Psoas muscle (tissue), 8 donors: ENCODE data around the gene OTOG. TPM values are rescaled to one million over a fixed set of nuclear protein-coding genes. Genes with fewer than 3 reads are reported as not detected.

Source experiments
- ATAC-seq, 4 donors: fragments of 200-7000 bp; cut with Tn5 transposase; one replicate each; pipeline ENCODE4 v1.9.1; 2020; ENCODE audit warnings: moderate library complexity in 3 of 4, mild to moderate bottlenecking in 2 of 4
- DNase-seq, 2 donors: peaks; one replicate each; pipeline ENCODE4 v3.0.0-alpha.2; 2020
- H3K27ac ChIP-seq: fragments of 200-600 bp; one replicate; pipeline ENCODE4 v1.8.0; 2022
- H3K27me3 ChIP-seq, 3 donors: fragments of 200-600 bp in 1 of 3; one replicate each; pipeline versions ENCODE4 v1.6.1 to v1.8.0; 2013 to 2022; ENCODE audit warnings: low read length in 2 of 3, mild to moderate bottlenecking in 2 of 3, moderate library complexity in 1 of 3; ENCODE audit not compliant: insufficient read depth in 3 of 3
- H3K36me3 ChIP-seq, 2 donors: fragments of 200-600 bp in 1 of 2; one replicate each; pipeline versions ENCODE4 v1.6.1 to v1.8.0; 2013 to 2022; ENCODE audit warnings: low read depth in 1 of 2, mild to moderate bottlenecking in 1 of 2, moderate library complexity in 1 of 2; ENCODE audit not compliant: insufficient read depth in 1 of 2
- H3K4me1 ChIP-seq: fragments of 200-600 bp; one replicate; pipeline ENCODE4 v1.8.0; 2022
- H3K4me3 ChIP-seq: fragments of 200-600 bp; one replicate; pipeline ENCODE4 v1.8.0; 2022; ENCODE audit warnings: mild to moderate bottlenecking
- H3K9me3 ChIP-seq: fragments of 200-600 bp; one replicate; pipeline ENCODE4 v1.8.0; 2022
- CTCF ChIP-seq: fragments of 200-600 bp; IDR thresholded peaks from one replicate; pipeline ENCODE4 v1.8.0; 2022; ENCODE audit warnings: antibody characterized with exemption
- WGBS, 3 donors: extraction: QIAGEN DNeasy Blood & Tissue Kit; methylation state at CpG; one replicate each; pipeline versions ENCODE4 v1.1.6 to v1.1.7; 2013; 5-methylcytosine and 5-hydroxymethylcytosine counted together
- intact Hi-C, 2 donors: fragments of 100-400 bp; cut with DNase I; formaldehyde crosslinking; loops; one replicate each; pipeline versions ENCODE4 v1.11.0 to v1.14.2; 2022
- polyA plus RNA-seq, 3 donors: library from polyadenylated mRNA; stranded (reverse); fragments of 200-250 nt; gene quantifications; one replicate each; pipeline ENCODE4 v1.2.3, GENCODE V29; 2013
- total RNA-seq, 4 donors: library from RNA; stranded (reverse); fragmentation: NEBNext Ultra II Directional in 2 of 4; extraction: Animal tissue kit (Norgen Biotek cat#: 25700) in 2 of 4; gene quantifications; one replicate each; pipeline versions ENCODE4 v1.2.1 to v1.2.4, GENCODE V29; 2021 to 2023
- donor health status: healthy with polysubstance abuse.
- donor health status: DM: no; HTN: no; CAD: no; lungs with moderate emphysema.
- donor health status: Bipolar disorder and iron deficiency.
- donor health status: healthy.
- donor health status: DM: yes; HTN: yes; CAD: no.
- donor health status: DM: no; HTN: no; CAD: no.
- donor health status: DM: no; HTN: no; CAD: no.
- donor health status: DM: yes; HTN: yes; CAD: no.

The OTOG gene
- total and polyA plus RNA-seq, 7 donors = not detected

- no peak for DNase-seq
- WGBS, 3 donors = 75 to 92% (median 86%) methylated on average over 1 of the region's 1 CpG
- no peaks in the 10 kb centered on the region for H3K27me3 ChIP-seq
- H3K27ac ChIP-seq = no peak overlapping the region
- TF ChIP-seq CTCF = no peak
- intact Hi-C loops = no loop called here
- ATAC-seq = peak; percentile 61 to 80 (median 62)
- no peak overlapping the region for H3K4me3 ChIP-seq
- no peaks in the 10 kb centered on the region for H3K36me3 ChIP-seq
- no peaks in the 10 kb centered on the region for H3K4me1 ChIP-seq
- no peaks in the 10 kb centered on the region for H3K9me3 ChIP-seq
Observed at GRCh38 chr11:17673951-17674350, 126.9 kb downstream of the OTOG start.

GRCh38 chr11:17682848-17683247, 135.8 kb downstream of the OTOG start:
- Histone ChIP-seq H3K36me3 (no peaks in the 10 kb centered on the region), H3K4me1 (peaks cover 44% of the 10 kb centered on the region), H3K27ac (peak overlapping the region; percentile 88), H3K4me3 (no peak overlapping the region), H3K27me3 (no peaks in the 10 kb centered on the region), H3K9me3 (no peaks in the 10 kb centered on the region)
- ATAC-seq (no peak), DNase-seq (no peak)
- no peak for TF ChIP-seq CTCF
- intact Hi-C loops = loop anchor here in 1 of 2 donors (5.0 kb wide), 1 partner anchor 51 kb away; no protein-coding TSS in a partner anchor

- DNase-seq = peak; percentile 71 to 82
Observed at GRCh38 chr11:17683377-17684161, 136.5 kb downstream of the OTOG start.

GRCh38 chr11:17684550-17684949, 137.5 kb downstream of the OTOG start:
- intact Hi-C loops = loop anchor here in 1 of 2 donors (5.0 kb wide), 1 partner anchor 52 kb away; no protein-coding TSS in a partner anchor

More at GRCh38 chr11:17683377-17684161, 136.5 kb downstream of the OTOG start:
- intact Hi-C loops = loop anchor here in 1 of 2 donors (5.0 kb wide), 1 partner anchor 51 kb away; no protein-coding TSS in a partner anchor
- Histone ChIP-seq H3K27me3 (no peaks in the 10 kb centered on the region), H3K36me3 (no peaks in the 10 kb centered on the region), H3K4me3 (no peak overlapping the region), H3K27ac (peak overlapping the region; percentile 88), H3K4me1 (peaks cover 52% of the 10 kb centered on the region), H3K9me3 (no peaks in the 10 kb centered on the region)
- 30 to 46% (median 35%) methylated on average over 12 of the region's 12 CpGs for WGBS, 3 donors
- TF ChIP-seq CTCF = no peak
- ATAC-seq = peak; percentile 69 to 73 (median 70)

More at GRCh38 chr11:17684550-17684949, 137.5 kb downstream of the OTOG start:
- no peak for DNase-seq
- no peaks in the 10 kb centered on the region for H3K36me3 ChIP-seq
- H3K4me3 ChIP-seq = no peak overlapping the region
- H3K4me1 ChIP-seq = peaks cover 61% of the 10 kb centered on the region
- no peaks in the 10 kb centered on the region for H3K27me3 ChIP-seq
- no peak for TF ChIP-seq CTCF
- no peaks in the 10 kb centered on the region for H3K9me3 ChIP-seq
- ATAC-seq = no peak
- 58 to 88% (median 70%) methylated on average over 5 of the region's 5 CpGs for WGBS, 3 donors
- peak overlapping the region; percentile 88 for H3K27ac ChIP-seq
